PC-3 (cell line): ENCODE data around the gene CPEB3. TPM values are rescaled to one million over a fixed set of nuclear protein-coding genes. Genes with fewer than 3 reads are reported as not detected.
A peak's percentile ranks its signal among the peaks of the same experiment; 100 is the strongest.

Source experiments
- ATAC-seq: fragments of 200-7000 bp; cut with Tn5 transposase; 2 replicates; pipeline ENCODE4 v1.9.1; 2020; ENCODE audit warnings: mild to moderate bottlenecking, moderate library complexity
- BruUV-seq: library from RNA; stranded (reverse); fragments of 400-500 nt; replicated peaks from 2 replicates; lab custom pipeline; 2021; lab: Mats Ljungman, UMichigan
- CTCF ChIA-PET: fragments of 300-600 bp; sonication (Branson Sonifier 250); formaldehyde crosslinking; loops from one replicate; lab custom pipeline; 2022; ENCODE audit warnings: antibody characterized with exemption; lab: Charles Lee
- POLR2A ChIA-PET: fragments of 300-600 bp; sonication (Branson Sonifier 250); formaldehyde crosslinking; loops from one replicate; lab custom pipeline; 2022; ENCODE audit warnings: antibody characterized with exemption; ENCODE audit not compliant: unreplicated experiment; lab: Charles Lee
- DNase-seq: peaks from one replicate; pipeline ENCODE4 v3.0.0-alpha.2; 2015
- H2AFZ ChIP-seq: fragments of 300-600 bp; sonication (generic); 2 replicates; pipeline ENCODE4 v1.6.0; 2016; ENCODE audit warnings: antibody characterized with exemption, low read length
- H3F3A ChIP-seq: fragments of 300-600 bp; sonication (generic); one replicate; pipeline ENCODE4 v1.6.0; 2017; ENCODE audit warnings: antibody characterized with exemption, low read length, control low read depth, mild to moderate bottlenecking; ENCODE audit not compliant: unreplicated experiment
- H3K27ac ChIP-seq: fragments of 300-600 bp; sonication (generic); 2 replicates; pipeline ENCODE4 v1.5.1; 2016; ENCODE audit warnings: mild to moderate bottlenecking, low read length
- H3K27me3 ChIP-seq: fragments of 300-600 bp; sonication (generic); 2 replicates; pipeline ENCODE4 v1.6.1; 2016; ENCODE audit warnings: low read length, mixed read lengths
- H3K36me3 ChIP-seq: fragments of 300-600 bp; sonication (generic); 2 replicates; pipeline ENCODE4 v1.6.1; 2016; ENCODE audit warnings: low read depth, mixed run types, low read length, mixed read lengths
- H3K4me1 ChIP-seq: fragments of 300-600 bp; sonication (generic); 2 replicates; pipeline ENCODE4 v1.5.1; 2016; ENCODE audit warnings: low read length; ENCODE audit not compliant: insufficient read depth
- H3K4me2 ChIP-seq: fragments of 300-600 bp; sonication (generic); 2 replicates; pipeline ENCODE4 v1.6.0; 2016; ENCODE audit warnings: low read length
- H3K4me3 ChIP-seq: fragments of 300-600 bp; sonication (generic); 2 replicates; pipeline ENCODE4 v1.5.1; 2016; ENCODE audit warnings: mild to moderate bottlenecking, low read length, mixed read lengths
- H3K79me2 ChIP-seq: fragments of 300-600 bp; sonication (generic); 2 replicates; pipeline ENCODE4 v1.6.1; 2017; ENCODE audit warnings: low read length, mixed read lengths
- H3K9ac ChIP-seq: fragments of 300-600 bp; sonication (generic); 2 replicates; pipeline ENCODE4 v1.6.0; 2016; ENCODE audit warnings: mild to moderate bottlenecking, low read length
- H3K9me2 ChIP-seq: fragments of 300-600 bp; sonication (generic); replicated peaks from 2 replicates; pipeline ENCODE4 v1.6.1; 2016; ENCODE audit warnings: mixed run types, low read length, mixed read lengths
- H3K9me3 ChIP-seq: fragments of 300-600 bp; sonication (generic); 2 replicates; pipeline ENCODE4 v1.6.1; 2016; ENCODE audit warnings: low read length, mixed read lengths
- H4K20me1 ChIP-seq: fragments of 300-600 bp; sonication (generic); 2 replicates; pipeline ENCODE4 v1.6.1; 2016; ENCODE audit warnings: low read length, mixed read lengths
- CTCF ChIP-seq: fragments of 300-600 bp; sonication (generic); conservative IDR thresholded peaks from 2 replicates; pipeline ENCODE4 v1.5.1; 2017; ENCODE audit warnings: antibody characterized with exemption, low read depth, mild to moderate bottlenecking, low read length
- EZH2 ChIP-seq: fragments of 300-600 bp; sonication (generic); IDR thresholded peaks from one replicate; pipeline ENCODE4 v1.6.1; 2017; ENCODE audit warnings: antibody characterized with exemption, mild to moderate bottlenecking, low read length; ENCODE audit not compliant: unreplicated experiment
- EZH2phosphoT487 ChIP-seq: fragments of 300-600 bp; sonication (generic); IDR thresholded peaks from 2 replicates; pipeline ENCODE4 v1.6.1; 2018; ENCODE audit warnings: mild to moderate bottlenecking, antibody characterized with exemption, low read length, borderline replicate concordance
- intact Hi-C: fragments of 100-400 bp; cut with micrococcal nuclease; formaldehyde crosslinking; loops from 2 replicates; pipeline ENCODE4 v1.9.0; 2023
- total RNA-seq: library from RNA; depleted of rRNA; stranded (reverse); fragments of >200 nt; gene quantifications from 2 replicates; pipeline ENCODE4 v1.2.3, GENCODE V29; 2014

The CPEB3 gene
- total RNA-seq, 1 experiment from 2014 or later: 0.80 TPM

GRCh38 chr10:92241501-92241900 lies 49.4 kb downstream of the CPEB3 start:
- peaks cover 45% of the 10 kb centered on the region for H3K4me1 ChIP-seq
- POLR2A ChIA-PET: no interaction called here
- H3K4me2 ChIP-seq: peak overlapping the region; percentile 94
- no peaks in the 10 kb centered on the region for H3K9me2 ChIP-seq
- 0 out of 2 replicates have a peak, but pooled peaks cover 8% of the 10 kb centered on the region for H3K79me2 ChIP-seq
- no peaks in the 10 kb centered on the region for H3K9me3 ChIP-seq
- H2AFZ ChIP-seq: peak overlapping the region; percentile 78
- no TSS peak for BruUV-seq
- 0 out of 2 replicates have a peak overlapping the region, but pooled peaks have one; percentile 16 for H3K9ac ChIP-seq
- H3K4me3 ChIP-seq: peak overlapping the region; percentile 75
- no peaks in the 10 kb centered on the region for H3K27me3 ChIP-seq
- no peak overlapping the region for H3K27ac ChIP-seq
- H3F3A ChIP-seq: no peaks in the 10 kb centered on the region
- TF ChIP-seq EZH2phosphoT487: no peak
- TF ChIP-seq CTCF: no peak
- TF ChIP-seq EZH2: no peak
- DNase-seq (no peak), ATAC-seq (no peak)
- CTCF ChIA-PET: no interaction called here
- no peaks in the 10 kb centered on the region for H4K20me1 ChIP-seq
- no peaks in the 10 kb centered on the region for H3K36me3 ChIP-seq
- intact Hi-C loops: loop anchor here (5.0 kb wide), 1 partner anchor 99 kb away; no protein-coding TSS in a partner anchor

GRCh38 chr10:92241158-92241500 lies 49.7 kb downstream of the CPEB3 start:
- Histone ChIP-seq H3K9me3 (no peaks in the 10 kb centered on the region), H2AFZ (peak overlapping the region; percentile 78), H3K36me3 (no peaks in the 10 kb centered on the region), H3F3A (no peaks in the 10 kb centered on the region), H4K20me1 (no peaks in the 10 kb centered on the region), H3K27ac (0 out of 2 replicates have a peak overlapping the region, but pooled peaks have one; percentile 4), H3K4me3 (peak overlapping the region; percentile 75), H3K9me2 (no peaks in the 10 kb centered on the region), H3K79me2 (0 out of 2 replicates have a peak, but pooled peaks cover 8% of the 10 kb centered on the region), H3K27me3 (no peaks in the 10 kb centered on the region), H3K4me1 (peaks cover 45% of the 10 kb centered on the region), H3K4me2 (peak overlapping the region; percentile 94), H3K9ac (peak overlapping the region; percentile 16; the same call in 1 of the 2 replicates)
- POLR2A ChIA-PET: interaction anchor here (0.6 kb wide), 1 partner anchor 217 kb away, joined by 3 read pairs; no protein-coding TSS in a partner anchor
- BruUV-seq: no TSS peak
- CTCF ChIA-PET: no interaction called here
- no peak for DNase-seq
- ATAC-seq: no peak
- no peak for TF ChIP-seq EZH2
- TF ChIP-seq CTCF: no peak
- no peak for TF ChIP-seq EZH2phosphoT487
- intact Hi-C loops: loop anchor here (5.0 kb wide), 1 partner anchor 99 kb away; no protein-coding TSS in a partner anchor
